GM19395 (cell line): ENCODE measurements around the gene LCA5L.
"Not testable (repeated sequence)": the region's sequence is repeated elsewhere in the genome, so short reads cannot be mapped to it uniquely, and the experiment has no call there.

Source experiments
- ATAC-seq: cut with Tn5 transposase; IDR thresholded peaks from one replicate; pipeline ENCODE4 v1.9.1; 2021; ENCODE audit warnings: mild to moderate bottlenecking, moderate library complexity; ENCODE audit not compliant: unreplicated experiment

LCA5L gene

DNA sequence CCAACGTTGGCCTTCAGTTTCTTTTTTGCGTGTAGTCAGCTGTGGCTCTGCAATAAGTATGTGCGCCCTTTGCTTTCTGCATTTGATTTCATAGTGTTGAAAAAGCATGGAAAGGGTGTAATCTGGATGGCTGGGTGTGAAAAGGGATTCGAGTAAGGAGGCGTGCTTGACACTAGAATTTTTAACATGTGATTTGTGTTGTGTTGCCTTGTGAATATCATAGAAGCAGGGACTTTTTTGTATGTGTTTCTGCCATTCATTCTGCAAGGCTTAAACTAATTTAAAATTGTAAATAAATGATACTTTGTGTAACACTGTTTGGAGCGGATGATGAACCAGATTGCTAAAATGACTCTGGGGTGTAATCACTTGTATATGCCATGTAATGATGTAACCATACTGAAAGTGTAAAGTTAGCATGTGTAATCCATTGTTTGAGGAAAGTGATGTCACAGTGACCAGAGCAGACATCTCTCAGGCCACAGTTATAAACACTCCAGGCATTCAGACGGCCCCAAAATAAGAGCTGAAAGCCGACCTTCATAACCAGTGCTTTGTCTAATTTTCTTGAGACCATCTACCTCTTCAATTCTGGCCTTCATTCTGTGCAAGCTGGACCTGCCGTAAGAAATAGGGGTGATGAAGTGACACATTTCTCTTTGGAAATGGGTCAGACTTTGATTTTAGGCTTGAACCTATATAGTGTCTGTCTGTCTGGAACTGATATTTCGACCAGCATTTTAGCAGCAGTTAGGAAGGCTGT lies 6.8 kb upstream of the LCA5L start:
- ATAC-seq = no peak

GRCh38 chr21:39451332-39452206 lies 6.0 kb upstream of the LCA5L start, which contains the start of gene SH3BGR:
Gene SH3BGR, plus strand, starts transcription at chr21:39451970. Its CDS starts 127 bp downstream, at chr21:39452097.
- no peak for ATAC-seq

DNA sequence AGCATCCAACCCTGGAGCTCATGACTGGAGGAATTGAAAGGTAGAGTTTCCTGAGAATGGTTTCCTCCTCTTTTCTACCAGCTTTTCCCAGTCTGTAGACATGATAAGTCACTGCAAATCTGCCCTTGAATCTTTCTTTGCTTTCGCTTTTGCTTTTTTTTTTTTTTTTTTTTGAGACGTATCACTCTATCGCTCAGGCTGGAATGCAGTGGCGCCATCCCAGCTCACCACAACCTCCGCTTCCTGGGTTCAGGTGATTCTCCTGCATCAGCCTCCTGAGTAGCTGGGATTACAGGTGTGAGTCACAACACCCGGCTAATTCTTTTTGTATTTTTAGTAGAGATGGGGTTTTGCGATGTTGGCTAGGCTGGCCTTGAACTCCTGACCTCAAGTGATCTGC lies 1.7 kb upstream of the LCA5L start:
- no peak for ATAC-seq

- peak; percentile 16 for ATAC-seq
Measured at GRCh38 chr21:39444421-39445180, 977 bp downstream of the LCA5L start.

DNA sequence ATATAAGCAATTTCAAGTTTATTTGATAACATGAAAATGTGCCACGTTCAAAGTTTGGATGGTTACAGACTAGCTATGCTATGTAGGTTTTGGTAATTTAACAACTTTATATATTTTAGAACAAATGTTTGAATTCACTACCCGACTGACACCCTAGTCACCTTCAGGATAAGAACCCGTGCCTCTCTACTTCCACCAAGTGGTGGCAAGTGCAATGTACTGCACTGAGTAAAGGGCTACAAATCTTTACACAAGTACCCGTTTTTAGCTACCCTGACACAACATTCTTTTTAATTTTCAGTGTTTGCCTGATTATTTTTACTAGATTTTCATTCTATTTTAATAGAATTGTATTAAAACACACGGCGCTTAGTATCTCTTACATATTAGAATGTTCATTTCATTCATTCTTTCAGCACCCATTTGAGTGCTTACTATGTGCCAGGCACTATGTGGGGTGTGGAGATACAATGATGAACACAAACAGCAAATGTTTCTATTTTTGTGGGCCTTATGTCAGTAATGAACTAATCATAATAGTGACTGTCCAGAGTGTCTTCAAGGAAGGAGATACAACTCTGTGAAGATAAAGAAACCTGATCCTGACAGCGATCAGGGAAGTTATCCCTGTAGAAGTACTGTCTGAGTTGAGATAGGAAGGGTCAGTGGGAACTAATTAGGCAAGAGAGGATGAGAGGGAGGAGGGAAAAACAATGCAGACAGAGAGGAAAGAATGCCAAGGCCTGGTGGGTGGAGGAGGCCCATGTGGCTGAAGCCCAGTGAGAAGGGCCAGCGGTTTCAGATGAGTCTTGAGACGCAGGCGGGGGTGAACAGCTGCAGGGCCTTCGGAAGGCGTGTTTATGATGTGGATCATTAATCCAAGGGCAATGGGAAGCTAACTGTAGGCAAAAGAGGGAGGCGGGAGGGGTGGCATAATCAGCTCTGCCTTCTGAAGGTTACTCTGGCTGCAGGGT lies 3.8 kb downstream of the LCA5L start:
- peak; percentile 36 for ATAC-seq

DNA sequence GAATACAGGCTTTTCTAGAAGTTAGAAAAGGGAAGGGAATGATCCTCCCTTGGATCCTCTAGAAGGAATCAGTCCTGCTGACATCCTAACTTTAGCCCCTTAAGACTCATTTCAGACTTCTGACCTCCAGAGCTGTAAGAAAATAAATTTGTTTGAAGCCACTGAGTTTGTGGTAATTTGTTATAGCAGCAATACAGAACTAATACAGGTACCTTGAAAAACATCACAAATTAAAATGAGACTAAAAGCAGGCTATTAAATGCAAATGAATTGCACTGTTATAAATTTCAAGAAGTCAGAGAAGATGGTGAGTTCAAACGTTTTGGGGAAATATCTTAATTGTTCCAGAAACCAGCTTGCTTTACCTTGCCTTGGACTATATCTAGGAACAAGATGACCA lies 6.3 kb downstream of the LCA5L start:
- no peak for ATAC-seq

DNA sequence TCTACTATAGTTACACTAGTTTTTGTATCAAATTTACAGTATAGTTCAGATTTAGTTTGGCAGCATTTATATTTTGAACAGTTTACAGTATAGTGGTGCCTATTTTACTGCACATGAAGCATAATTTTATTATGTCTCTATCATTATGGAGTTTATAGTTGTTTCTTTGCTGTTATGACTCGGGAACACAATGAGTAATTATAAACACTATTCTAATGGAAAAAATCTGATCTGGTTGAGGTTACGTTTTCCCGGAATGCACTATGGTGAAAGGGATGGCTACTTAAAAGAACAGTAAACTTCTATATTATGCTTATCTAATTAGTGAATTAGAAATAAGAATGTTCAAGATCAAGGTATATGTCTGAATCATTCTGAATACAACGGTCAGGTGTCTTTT lies 10.6 kb downstream of the LCA5L start:
- ATAC-seq = no peak

GRCh38 chr21:39430954-39431353 lies 14.6 kb downstream of the LCA5L start:
- no peak for ATAC-seq

DNA sequence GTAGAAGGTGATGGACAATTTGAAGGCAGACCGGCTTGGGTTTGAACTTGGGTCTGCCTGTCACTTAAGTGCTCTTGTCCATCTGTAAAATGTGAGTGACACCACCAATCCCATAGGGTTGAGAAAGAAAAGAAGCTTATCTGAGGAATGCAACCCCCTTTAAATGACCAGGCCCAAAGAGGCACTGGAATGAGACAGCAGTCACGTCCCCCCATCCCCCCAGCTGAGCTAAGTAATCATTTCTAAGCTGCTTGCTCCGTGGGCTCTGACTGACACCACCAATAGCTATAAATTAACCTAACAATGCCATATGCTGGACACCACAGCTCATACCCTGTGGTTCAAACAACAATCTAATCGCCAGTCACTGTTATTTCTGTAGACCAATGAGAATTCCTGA lies 15.1 kb downstream of the LCA5L start:
- no peak for ATAC-seq

DNA sequence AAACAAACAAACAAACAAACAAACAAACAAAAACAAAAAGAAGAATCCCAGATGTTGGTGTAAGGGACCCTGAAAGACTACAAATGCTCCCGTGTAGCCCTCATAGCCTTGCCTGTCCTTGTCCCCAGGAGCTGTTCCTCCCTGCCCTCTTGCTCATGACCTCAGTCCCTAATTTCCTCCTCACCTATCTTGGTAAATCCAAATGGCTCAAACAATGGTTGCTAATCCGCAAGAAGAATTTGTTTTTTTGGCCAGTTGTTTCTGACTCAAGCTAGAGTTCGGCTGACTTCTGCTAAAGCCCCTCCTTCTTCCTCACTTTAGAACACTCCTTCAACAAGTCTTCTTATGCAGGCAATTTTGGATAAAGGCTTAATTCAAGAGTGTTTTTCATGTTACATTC lies 15.6 kb downstream of the LCA5L start:
- ATAC-seq = no peak

DNA sequence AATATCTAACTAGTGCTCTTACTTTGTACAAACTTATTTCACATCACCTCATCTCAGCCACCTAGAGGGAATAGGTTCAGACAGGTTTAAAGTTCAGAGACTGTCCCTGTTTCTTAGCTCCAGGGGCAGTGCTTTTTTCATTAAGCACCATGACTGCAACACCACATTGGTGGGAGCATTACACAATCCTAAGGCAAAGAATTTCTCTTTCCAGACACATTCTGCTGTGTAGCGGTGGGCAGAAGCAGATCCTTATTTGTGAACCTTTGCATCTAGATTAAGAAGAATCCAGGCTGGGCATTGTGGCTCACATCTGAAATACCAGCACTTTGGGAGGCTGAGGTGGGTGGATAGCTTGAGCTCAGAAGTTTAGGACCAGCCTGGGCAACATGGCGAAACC lies 16.1 kb downstream of the LCA5L start:
- ATAC-seq = no peak

DNA sequence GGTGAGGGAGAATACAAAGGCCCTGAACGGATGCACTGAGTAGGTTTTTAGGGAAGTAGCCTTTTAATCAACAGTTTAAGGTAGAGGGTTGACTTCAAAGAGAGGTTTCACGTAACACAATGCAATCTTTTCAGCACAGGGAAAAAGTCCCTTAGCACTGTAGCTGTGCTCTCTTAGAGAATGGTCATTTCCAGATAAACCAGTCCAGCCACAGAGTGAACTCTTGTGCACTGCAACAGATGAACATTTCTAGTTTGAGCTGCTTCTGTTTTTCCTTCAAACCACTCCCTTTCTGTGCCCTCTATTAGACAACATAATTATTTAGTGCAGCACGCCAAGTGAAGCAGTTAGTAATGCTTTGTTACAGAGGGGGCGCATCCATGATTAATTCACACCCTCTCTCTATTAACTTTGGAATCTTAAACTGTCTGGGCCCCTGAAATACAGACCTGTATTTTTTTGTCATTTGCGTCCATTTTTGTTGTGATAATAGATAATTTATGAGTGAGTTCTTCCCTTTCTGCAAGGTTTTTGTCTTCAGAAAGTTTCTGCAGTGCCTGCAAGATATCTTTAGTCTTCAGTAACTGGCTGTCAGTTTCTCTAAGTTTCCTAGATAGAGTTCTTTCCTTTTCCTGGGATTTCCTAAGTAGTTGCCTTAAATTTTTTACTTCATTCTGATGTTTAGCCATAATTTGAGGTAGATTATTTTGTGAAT lies 22.9 kb downstream of the LCA5L start:
- no peak for ATAC-seq

DNA sequence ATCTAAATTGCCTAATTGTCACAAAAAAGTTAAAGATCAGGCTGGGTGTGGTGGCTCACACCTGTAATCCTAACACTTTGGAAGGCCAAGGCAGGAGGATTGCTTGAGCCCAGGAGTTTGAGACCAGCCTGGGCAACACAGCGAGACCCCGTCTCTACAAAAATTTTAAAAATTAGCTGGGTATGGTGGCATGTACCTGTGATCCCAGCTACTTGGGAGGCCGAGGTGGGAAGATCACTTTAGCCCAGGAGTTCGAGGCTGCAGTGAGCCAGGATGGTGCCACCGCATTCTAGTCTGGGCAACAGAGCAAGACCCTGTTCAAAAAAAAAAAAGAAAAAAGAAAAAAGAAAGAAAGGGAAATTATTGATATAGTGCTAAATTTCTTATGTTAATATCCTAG lies 26.4 kb downstream of the LCA5L start:
- not testable (repeated sequence) for ATAC-seq

DNA sequence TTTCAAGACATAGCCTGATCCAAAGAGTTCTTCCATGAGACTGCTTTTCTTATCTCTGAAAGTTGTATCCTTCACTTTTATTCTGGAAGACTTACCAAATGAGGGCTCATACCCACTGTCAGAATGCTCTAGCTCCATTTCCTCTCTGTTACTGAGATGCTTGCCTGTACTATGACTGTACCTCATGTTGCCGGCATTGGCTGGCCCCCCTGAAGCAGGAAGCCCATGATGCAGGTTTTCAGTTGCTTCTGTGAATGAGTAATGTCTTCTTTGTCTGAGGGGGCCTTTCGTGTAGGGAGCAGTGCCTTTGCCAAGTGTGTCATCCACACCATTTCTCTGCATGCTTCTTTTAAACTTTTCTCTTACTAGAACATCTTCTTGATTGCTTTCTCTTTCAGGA lies 39.5 kb downstream of the LCA5L start:
- ATAC-seq = no peak

DNA sequence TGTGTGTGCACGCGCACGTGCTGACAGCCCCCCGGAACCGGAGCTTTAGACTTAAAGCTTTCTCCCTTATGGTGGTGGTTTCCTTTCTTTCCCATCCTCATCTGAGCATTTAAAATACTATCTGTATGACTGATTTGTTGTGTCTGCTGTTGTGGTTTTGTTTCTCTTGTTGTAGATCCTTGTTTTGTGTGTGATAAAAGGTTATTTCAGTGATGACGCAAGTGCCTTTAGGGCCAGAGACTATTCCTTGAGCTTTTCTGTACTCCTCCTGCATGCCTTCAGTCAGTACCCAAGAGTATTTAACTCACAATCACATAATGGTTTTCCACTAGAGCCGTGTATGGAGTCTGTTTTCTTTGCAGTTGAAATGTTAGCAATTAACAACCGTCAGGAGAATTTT lies 45.4 kb downstream of the LCA5L start:
- no peak for ATAC-seq

- ATAC-seq = no peak
Measured at GRCh38 chr21:39397646-39398385, 47.8 kb downstream of the LCA5L start.

- ATAC-seq = no peak
Measured at GRCh38 chr21:39392981-39393380, 52.6 kb downstream of the LCA5L start.

- no peak for ATAC-seq
Measured at GRCh38 chr21:39390212-39390765, 55.3 kb downstream of the LCA5L start.

DNA sequence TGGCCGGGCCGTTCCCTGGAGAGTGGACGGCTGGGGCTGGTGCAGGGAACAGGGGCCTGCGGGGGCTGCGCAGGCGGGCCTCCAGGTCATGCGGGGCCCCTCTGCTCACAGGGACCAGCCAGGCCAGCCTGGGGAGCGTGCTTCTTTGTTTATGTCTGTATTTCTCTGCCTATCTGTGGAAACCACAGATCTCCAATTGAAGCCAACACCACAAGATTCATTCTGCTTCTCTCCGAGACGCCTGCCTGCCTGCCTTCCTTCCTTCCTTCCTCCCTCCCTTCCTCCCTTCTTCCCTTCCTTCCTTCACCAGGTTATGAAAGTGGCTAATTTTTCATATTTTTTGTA lies 56.8 kb downstream of the LCA5L start:
- peak; percentile 28 for ATAC-seq
